Activated T-helper 17 cell treated with anti-CD3 and anti-CD28 coated beads, Interleukin-2, amount 50 U/mL, for 72 hours (primary cell): ENCODE results near the gene ITGA8. TPM values are rescaled to one million over a fixed set of nuclear protein-coding genes. Genes with fewer than 3 reads are reported as not detected.
"Not testable (repeated sequence)": the region's sequence is repeated elsewhere in the genome, so short reads cannot be mapped to it uniquely, and the experiment has no call there.

Experiments used
- ATAC-seq: fragments of 150-1000 bp; cut with Tn5 transposase; replicated peaks from 2 replicates; pipeline ENCODE4 v1.10.0; 2021; ENCODE audit warnings: mild to moderate bottlenecking, moderate library complexity
- H3K27ac Mint-ChIP-seq: one replicate; pipeline ENCODE4 v1.8.0; 2022; ENCODE audit warnings: mixed read lengths
- H3K27me3 Mint-ChIP-seq: one replicate; pipeline ENCODE4 v1.8.0; 2022; ENCODE audit warnings: mixed read lengths
- H3K36me3 Mint-ChIP-seq: one replicate; pipeline ENCODE4 v1.8.0; 2022; ENCODE audit warnings: low read depth, mild to moderate bottlenecking, mixed read lengths
- H3K4me1 Mint-ChIP-seq: one replicate; pipeline ENCODE4 v1.8.0; 2022; ENCODE audit warnings: mixed read lengths
- H3K4me3 Mint-ChIP-seq: one replicate; pipeline ENCODE4 v1.8.0; 2022; ENCODE audit warnings: mild to moderate bottlenecking, mixed read lengths
- H3K9me3 Mint-ChIP-seq: one replicate; pipeline ENCODE4 v1.8.0; 2022; ENCODE audit warnings: mixed read lengths
- total RNA-seq, 2 donors: library from RNA; stranded (reverse); gene quantifications; one replicate each; pipeline ENCODE4 v1.2.3, GENCODE V29; 2022

ITGA8 gene
- total RNA-seq, 2 donors from 2014 or later, result not detected

DNA sequence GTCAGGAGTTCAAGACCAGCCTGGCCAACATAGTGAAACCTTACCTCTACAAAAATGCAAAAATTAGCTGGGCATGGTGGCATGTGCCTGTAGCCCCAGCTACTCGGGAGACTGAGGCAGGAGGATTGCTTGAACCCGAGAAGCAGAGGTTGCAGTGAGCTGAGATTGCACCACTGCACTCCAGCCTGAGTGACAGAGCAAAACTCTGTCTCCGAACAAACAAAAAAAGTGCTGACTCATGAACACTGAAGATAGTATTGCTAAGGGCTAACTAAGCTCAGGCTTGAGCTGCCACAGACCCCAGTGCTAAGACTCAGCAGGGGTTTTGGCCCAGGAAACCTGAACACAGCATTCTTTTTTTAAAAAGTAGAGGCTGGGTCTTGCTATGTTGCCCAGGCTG lies 162.6 kb downstream of the ITGA8 start:
- not testable (repeated sequence) for H3K4me3 Mint-ChIP-seq, H3K27ac Mint-ChIP-seq, ATAC-seq, H3K4me1 Mint-ChIP-seq, H3K9me3 Mint-ChIP-seq, H3K36me3 Mint-ChIP-seq
- H3K27me3 Mint-ChIP-seq, result peaks cover 22% of the 10 kb centered on the region

- H3K9me3 Mint-ChIP-seq, result peaks cover 4% of the 10 kb centered on the region
- H3K4me3 Mint-ChIP-seq, result no peak overlapping the region
- ATAC-seq, result no peak
- H3K4me1 Mint-ChIP-seq, result no peaks in the 10 kb centered on the region
- no peak overlapping the region for H3K27ac Mint-ChIP-seq
- peaks cover 23% of the 10 kb centered on the region for H3K27me3 Mint-ChIP-seq
- H3K36me3 Mint-ChIP-seq, result no peaks in the 10 kb centered on the region
These were observed 168.8 kb downstream of the ITGA8 start for GRCh38 chr10:15550950-15551349.

DNA sequence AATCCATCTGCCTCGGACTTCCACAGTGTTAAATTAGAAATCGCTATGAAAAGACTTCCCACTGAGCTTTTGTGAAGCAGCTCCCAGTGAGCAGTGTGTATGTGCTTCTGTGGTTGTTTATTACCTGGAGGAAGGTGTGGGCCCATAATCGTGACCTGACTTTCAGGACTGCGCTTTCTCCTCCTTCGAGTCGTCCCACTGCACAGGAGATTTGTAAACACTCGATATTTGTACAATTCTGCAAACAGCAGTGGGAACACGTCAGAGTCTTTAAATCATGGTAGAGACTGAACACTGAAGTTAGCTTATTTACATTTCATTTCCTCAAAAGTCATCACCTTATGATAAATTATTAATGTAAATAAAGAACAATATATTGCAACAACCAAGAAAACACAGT lies 171.4 kb downstream of the ITGA8 start:
- Mint-ChIP-seq H3K36me3 (no peaks in the 10 kb centered on the region), H3K27ac (no peak overlapping the region), H3K9me3 (peaks cover 4% of the 10 kb centered on the region), H3K4me1 (no peaks in the 10 kb centered on the region), H3K4me3 (no peak overlapping the region), H3K27me3 (peaks cover 21% of the 10 kb centered on the region)
- ATAC-seq, result no peak

DNA sequence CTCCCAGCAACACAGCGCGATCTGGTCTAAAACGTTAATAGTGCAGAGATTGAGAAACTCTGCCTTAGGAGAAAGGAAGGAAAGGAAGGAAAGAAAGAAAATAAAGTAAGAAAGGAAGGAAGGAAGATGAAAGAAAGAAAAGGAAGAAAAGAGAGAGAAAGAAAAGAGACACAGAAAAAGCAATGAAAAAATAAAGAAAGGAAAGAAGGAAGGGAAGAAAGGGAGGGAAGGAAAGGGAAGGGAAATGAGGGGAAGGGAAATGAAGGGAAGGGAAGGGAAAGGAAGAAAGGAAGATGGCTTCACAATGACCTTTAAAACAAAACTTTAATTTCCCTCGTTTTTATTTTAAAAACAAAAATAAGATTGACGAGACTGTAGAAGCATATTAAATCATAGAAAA lies 173.1 kb downstream of the ITGA8 start:
- peaks cover 20% of the 10 kb centered on the region for H3K27me3 Mint-ChIP-seq
- no peak overlapping the region for H3K27ac Mint-ChIP-seq
- H3K4me1 Mint-ChIP-seq, result no peaks in the 10 kb centered on the region
- H3K9me3 Mint-ChIP-seq, result peaks cover 4% of the 10 kb centered on the region
- H3K36me3 Mint-ChIP-seq, result no peaks in the 10 kb centered on the region
- no peak overlapping the region for H3K4me3 Mint-ChIP-seq
- no peak for ATAC-seq

DNA sequence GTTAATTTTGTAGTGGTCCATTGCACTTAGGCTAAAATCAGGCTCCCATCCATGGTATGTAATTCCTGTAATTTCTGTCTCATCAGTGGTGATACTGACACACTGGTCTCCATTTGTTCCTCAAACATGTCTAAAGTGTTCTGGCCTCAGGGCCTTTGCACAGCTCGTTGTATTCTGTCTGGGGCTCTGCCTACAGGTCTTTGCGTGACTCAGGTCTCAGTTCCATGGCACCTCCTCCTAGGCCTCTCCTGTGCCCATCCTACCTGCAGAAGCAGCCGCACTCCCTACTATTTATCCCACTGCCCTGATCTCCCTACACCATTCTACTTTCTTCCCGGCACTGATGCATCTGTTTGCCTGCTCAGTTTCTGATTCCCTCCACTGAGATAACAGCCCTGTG lies 173.8 kb downstream of the ITGA8 start:
- H3K27ac Mint-ChIP-seq, result no peak overlapping the region
- H3K4me1 Mint-ChIP-seq, result no peaks in the 10 kb centered on the region
- no peak overlapping the region for H3K4me3 Mint-ChIP-seq
- no peaks in the 10 kb centered on the region for H3K36me3 Mint-ChIP-seq
- no peak for ATAC-seq
- peaks cover 4% of the 10 kb centered on the region for H3K9me3 Mint-ChIP-seq
- H3K27me3 Mint-ChIP-seq, result peaks cover 13% of the 10 kb centered on the region

DNA sequence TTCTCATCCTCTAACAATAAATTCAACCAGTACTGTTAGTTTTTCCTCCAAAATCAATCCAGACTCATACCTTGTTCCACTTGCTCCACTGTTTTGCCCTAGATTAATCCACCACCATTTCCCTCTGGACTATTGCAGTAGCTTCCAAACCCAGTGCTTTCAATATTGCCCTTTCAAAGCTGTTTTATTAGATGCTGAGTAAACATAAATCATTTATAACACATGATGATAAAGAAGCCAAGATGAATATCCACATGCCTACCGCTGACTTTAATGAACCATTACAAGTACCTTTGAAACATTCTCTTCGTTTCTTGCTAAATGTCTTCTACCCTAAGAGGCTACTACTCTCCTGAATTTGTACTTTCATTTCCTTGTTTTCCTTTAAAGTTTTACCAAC lies 174.5 kb downstream of the ITGA8 start:
- no peak overlapping the region for H3K4me3 Mint-ChIP-seq
- no peak for ATAC-seq
- H3K27me3 Mint-ChIP-seq, result peaks cover 7% of the 10 kb centered on the region
- no peaks in the 10 kb centered on the region for H3K4me1 Mint-ChIP-seq
- H3K36me3 Mint-ChIP-seq, result no peaks in the 10 kb centered on the region
- peaks cover 4% of the 10 kb centered on the region for H3K9me3 Mint-ChIP-seq
- no peak overlapping the region for H3K27ac Mint-ChIP-seq

DNA sequence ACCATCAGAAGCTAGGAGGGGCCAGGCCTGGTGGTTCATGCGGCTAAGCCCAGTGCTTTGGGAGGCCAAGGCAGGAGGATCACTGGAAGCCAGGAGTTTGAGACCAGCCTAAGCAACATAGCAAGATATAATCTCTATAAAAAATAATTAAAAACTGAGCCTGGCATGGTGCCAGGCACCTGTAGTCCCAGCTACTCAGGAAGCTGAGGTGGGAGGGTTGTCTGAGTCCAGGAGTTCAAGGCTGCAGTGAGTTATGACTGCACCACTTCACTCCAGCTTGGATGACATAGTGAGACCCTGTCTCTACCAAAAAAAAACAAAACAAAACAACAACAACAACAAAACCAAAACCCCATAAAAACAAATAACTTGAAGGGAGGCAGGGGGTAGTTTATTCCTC lies 175.7 kb downstream of the ITGA8 start:
- peaks cover 4% of the 10 kb centered on the region for H3K9me3 Mint-ChIP-seq
- no peak overlapping the region for H3K4me3 Mint-ChIP-seq
- H3K36me3 Mint-ChIP-seq, result no peaks in the 10 kb centered on the region
- H3K27ac Mint-ChIP-seq, result no peak overlapping the region
- no peak for ATAC-seq
- no peaks in the 10 kb centered on the region for H3K4me1 Mint-ChIP-seq
- H3K27me3 Mint-ChIP-seq, result peaks cover 7% of the 10 kb centered on the region

GRCh38 chr10:15542817-15543216 lies 176.9 kb downstream of the ITGA8 start:
- Mint-ChIP-seq H3K27me3 (peaks cover 7% of the 10 kb centered on the region), H3K9me3 (peaks cover 4% of the 10 kb centered on the region), H3K4me1 (no peaks in the 10 kb centered on the region), H3K27ac (no peak overlapping the region), H3K4me3 (no peak overlapping the region), H3K36me3 (no peaks in the 10 kb centered on the region)
- no peak for ATAC-seq

- H3K27me3 Mint-ChIP-seq, result peaks cover 8% of the 10 kb centered on the region
- ATAC-seq, result no peak
- H3K36me3 Mint-ChIP-seq, result no peaks in the 10 kb centered on the region
- H3K4me3 Mint-ChIP-seq, result no peak overlapping the region
- peaks cover 4% of the 10 kb centered on the region for H3K9me3 Mint-ChIP-seq
- H3K4me1 Mint-ChIP-seq, result no peaks in the 10 kb centered on the region
- H3K27ac Mint-ChIP-seq, result no peak overlapping the region
These were observed 178.3 kb downstream of the ITGA8 start for GRCh38 chr10:15541376-15541775.

GRCh38 chr10:15540727-15541126 lies 179.0 kb downstream of the ITGA8 start:
- no peaks in the 10 kb centered on the region for H3K36me3 Mint-ChIP-seq
- no peak overlapping the region for H3K27ac Mint-ChIP-seq
- H3K9me3 Mint-ChIP-seq, result peaks cover 4% of the 10 kb centered on the region
- no peak for ATAC-seq
- peaks cover 7% of the 10 kb centered on the region for H3K27me3 Mint-ChIP-seq
- H3K4me3 Mint-ChIP-seq, result no peak overlapping the region
- H3K4me1 Mint-ChIP-seq, result no peaks in the 10 kb centered on the region

DNA sequence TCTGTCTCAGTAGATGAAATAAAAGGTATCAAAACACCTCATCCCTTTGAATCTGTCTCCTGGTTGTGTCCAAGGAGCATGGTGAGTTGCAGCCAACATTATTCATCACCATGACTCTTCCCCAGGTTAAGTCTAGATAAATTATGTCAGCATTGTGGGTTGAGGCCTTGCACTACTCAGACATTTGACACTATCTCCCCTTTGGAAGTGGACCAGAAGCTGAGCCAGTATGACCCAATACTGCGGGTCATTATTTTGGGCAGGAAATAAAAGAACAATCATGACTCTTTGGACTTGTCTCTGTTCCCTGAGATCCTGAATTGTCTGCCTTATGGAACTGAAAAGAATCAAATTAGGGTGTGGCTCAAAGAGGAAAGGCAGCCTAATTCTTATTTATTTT lies 180.5 kb downstream of the ITGA8 start:
- no peak overlapping the region for H3K27ac Mint-ChIP-seq
- H3K36me3 Mint-ChIP-seq, result no peaks in the 10 kb centered on the region
- no peaks in the 10 kb centered on the region for H3K4me1 Mint-ChIP-seq
- H3K27me3 Mint-ChIP-seq, result peaks cover 10% of the 10 kb centered on the region
- peaks cover 4% of the 10 kb centered on the region for H3K9me3 Mint-ChIP-seq
- no peak for ATAC-seq
- no peak overlapping the region for H3K4me3 Mint-ChIP-seq

DNA sequence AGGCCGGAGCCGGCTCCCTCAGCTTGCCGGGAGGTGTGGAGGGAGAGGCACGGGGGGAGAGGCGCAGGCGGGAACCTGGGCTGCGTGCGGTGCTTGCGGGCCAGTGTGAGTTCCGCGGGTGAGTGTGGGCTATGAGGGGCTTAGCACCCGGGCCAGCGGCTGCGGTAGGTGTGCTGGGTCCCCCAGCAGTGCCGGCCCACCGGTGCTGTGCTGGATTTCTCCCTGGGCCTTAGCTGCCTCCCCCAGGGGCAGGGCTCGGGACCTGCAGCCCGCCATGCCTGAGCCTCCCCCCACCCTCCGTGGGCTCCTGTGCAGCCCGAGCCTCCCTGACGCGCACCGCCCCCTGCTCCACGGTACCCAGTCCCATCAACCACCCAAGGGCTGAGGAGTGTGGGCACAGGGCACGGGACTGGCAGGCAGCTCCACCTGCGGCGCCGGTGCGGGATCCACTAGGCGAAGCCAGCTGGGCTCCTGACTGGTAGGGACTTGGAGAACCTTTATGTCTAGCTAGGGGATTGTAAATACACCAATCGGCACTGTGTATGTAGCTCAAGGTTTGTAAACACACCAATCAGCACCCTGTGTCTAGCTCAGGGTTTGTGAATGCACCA lies 184.7 kb downstream of the ITGA8 start:
- not testable (repeated sequence) for H3K9me3 Mint-ChIP-seq, H3K4me1 Mint-ChIP-seq, H3K36me3 Mint-ChIP-seq, ATAC-seq, H3K4me3 Mint-ChIP-seq, H3K27ac Mint-ChIP-seq
- peaks cover 15% of the 10 kb centered on the region for H3K27me3 Mint-ChIP-seq

DNA sequence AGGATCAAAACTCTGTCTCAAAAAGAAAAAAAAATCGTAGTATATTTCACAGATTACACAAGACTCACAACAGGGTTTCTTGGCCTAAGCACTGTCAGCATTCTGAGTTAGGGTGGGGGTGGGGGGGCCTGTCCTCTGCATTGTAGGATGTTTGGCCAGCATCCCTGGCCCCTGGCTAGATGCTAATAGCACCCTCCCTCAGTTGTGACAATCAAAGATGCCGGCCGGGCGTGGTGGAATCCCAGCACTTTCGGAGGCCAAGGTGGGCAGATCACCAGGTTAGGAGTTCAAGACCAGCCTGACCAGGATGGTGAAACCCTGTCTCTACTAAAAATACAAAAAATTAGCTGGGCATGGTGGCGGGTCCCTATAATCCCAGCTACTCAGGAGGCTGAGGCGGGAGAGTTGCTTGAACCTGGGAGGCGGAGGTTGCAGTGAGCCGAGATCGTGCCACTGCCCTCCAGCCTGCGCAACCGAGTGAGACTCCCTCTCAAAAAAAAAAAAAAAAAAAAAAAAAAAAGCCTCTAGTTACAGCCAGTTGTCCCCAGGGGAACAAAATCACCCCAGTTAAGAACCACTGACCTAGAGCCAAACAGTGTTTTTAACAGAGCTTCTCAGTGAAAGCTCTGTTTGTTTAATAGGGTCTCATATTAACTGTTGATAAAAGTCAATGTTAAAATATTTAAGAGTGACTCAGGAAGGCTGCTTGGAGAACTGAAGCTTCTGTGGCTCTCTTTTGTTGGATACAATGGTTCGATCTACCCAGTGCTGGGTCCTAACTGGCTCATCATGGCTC lies 187.6 kb downstream of the ITGA8 start:
- ATAC-seq, result no peak
- Mint-ChIP-seq H3K36me3 (no peaks in the 10 kb centered on the region), H3K9me3 (no peaks in the 10 kb centered on the region), H3K27ac (no peak overlapping the region), H3K4me1 (no peaks in the 10 kb centered on the region), H3K4me3 (no peak overlapping the region), H3K27me3 (peaks cover 21% of the 10 kb centered on the region)

DNA sequence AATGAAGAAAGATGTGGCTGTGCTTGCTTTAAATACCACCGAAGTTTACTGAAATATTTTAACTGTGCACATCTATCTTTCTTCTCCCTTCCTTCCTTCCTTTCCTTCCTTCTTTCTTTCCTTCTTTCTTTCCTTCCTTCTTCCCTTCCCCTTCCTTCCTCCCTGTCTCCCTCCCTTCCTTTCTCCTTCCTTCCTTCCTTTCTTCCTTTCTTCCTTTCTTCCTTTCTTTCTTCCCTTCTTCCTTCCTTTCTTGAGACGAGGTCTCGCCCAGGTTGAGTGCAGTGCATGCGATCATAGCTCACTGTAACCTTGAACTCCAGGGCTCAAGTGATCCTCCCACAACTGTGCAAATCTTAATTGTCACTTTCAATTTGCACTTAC lies 190.9 kb downstream of the ITGA8 start:
- Mint-ChIP-seq H3K27ac (no peak overlapping the region), H3K9me3 (no peaks in the 10 kb centered on the region), H3K4me3 (no peak overlapping the region), H3K36me3 (no peaks in the 10 kb centered on the region), H3K27me3 (peaks cover 24% of the 10 kb centered on the region), H3K4me1 (no peaks in the 10 kb centered on the region)
- no peak for ATAC-seq

DNA sequence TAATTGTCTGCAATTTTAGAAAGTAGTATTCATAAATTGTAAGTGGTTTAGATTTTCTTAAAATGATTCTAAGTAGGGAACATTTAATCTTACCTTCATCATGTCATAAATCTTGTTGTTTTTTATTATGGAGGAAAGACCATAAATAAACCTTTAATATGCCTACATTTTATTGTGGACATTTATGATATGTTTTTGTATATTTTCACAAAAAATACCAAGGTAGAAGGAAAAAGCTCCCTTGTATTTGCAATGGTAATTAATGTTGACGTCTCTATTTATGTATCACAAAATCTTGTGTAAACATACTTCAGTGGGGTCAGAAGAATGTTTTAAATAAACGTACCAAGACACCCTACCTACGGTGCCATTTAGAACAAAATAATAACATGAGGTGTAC lies 193.0 kb downstream of the ITGA8 start:
- H3K4me1 Mint-ChIP-seq, result no peaks in the 10 kb centered on the region
- H3K9me3 Mint-ChIP-seq, result no peaks in the 10 kb centered on the region
- H3K27me3 Mint-ChIP-seq, result peaks cover 25% of the 10 kb centered on the region
- no peak overlapping the region for H3K27ac Mint-ChIP-seq
- no peak overlapping the region for H3K4me3 Mint-ChIP-seq
- no peak for ATAC-seq
- no peaks in the 10 kb centered on the region for H3K36me3 Mint-ChIP-seq
